NCI-H446 (cell line): ENCODE measurements around the gene GGTLC2.

Experiments
- DNase-seq, 2 experiments: peaks; one replicate each; lab custom pipeline; 2025; lab: John Stamatoyannopoulos, UW

Gene GGTLC2

GRCh38 chr22:22691716-22692701 is 47.6 kb downstream of the GGTLC2 start:
- DNase-seq = no peak

GRCh38 chr22:22692707-22693530 is 48.5 kb downstream of the GGTLC2 start:
- DNase-seq = no peak

GRCh38 chr22:22693531-22693884 is 49.1 kb downstream of the GGTLC2 start:
- DNase-seq = no peak

- no peak for DNase-seq
These were observed 49.7 kb downstream of the GGTLC2 start for GRCh38 chr22:22694106-22694505.

GRCh38 chr22:22696104-22696503 is 51.7 kb downstream of the GGTLC2 start:
- no peak for DNase-seq
